ENCODE data around the gene P2RX1. TPM values are rescaled to one million over a fixed set of nuclear protein-coding genes. Genes with fewer than 3 reads are reported as not detected.

Gene P2RX1
- total and polyA plus RNA-seq, 2 of the 4 experiments (the other 2 are of a cell fraction): not detected

DNA sequence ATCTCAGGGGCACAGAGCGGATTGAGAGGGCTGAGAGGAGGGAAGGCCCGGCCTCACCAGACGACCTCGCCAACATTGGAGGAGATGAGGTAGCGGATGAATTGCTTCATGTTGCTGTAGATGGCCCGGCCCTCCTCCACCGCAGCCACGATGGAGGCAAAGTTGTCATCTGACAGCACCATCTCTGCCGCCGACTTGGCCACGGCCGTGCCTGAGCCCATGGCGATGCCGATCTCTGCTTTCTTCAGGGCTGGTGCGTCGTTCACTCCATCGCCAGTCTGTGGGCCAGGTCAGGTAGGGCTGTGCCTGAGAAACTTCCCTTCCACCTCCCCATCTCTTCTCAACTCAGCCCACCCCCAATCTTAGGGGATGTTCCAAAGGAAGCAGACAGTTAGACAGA, 21.1 kb upstream of the P2RX1 start (continued):
- no peak for TF ChIP-seq MXI1 (IDR thresholded peaks at IDR 0.05; ENCODE audit: borderline replicate concordance, low read depth, low read length)
- TF ChIP-seq CHD1 (IDR thresholded peaks at IDR 0.05; ENCODE audit: low read depth, low read length): no peak
- TF ChIP-seq MAZ (IDR thresholded peaks at IDR 0.05; ENCODE audit: borderline replicate concordance, low read depth, low read length): no peak
- no peak for TF ChIP-seq RCOR1 (IDR thresholded peaks at IDR 0.05; ENCODE audit: insufficient replicate concordance, low read length)

DNA sequence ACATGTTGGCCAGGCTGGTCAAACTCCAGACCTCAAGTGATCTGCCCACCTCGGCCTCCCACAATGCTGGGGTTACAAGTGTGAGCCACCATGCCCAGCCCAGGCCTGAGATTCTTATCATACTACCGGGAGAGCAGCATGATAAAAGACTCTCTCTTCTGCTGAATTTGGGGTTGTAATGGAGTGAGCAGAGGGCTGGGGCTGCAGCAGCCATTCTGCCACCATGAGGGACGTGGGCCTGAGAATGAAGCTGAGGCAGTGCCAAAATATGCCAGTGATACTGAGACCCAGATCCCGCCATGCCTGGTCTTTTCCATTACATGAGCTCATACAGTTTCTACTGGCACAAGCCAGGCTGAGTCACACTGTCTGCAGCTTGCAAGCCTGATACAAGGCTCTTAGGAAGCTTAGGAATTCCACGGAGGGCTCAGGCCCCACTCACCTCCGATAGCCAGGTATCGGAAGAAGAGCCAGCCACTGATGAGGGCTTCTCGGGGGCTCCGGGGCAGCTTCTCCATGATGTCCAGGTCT, 19.6 kb upstream of the P2RX1 start:
- in situ Hi-C loops (cut with MboI; ENCODE audit: low sequenced_read_pairs) (no loop called here), dilution Hi-C loops (cut with HindIII; ENCODE audit: low sequenced_read_pairs, unreplicated experiment) (no loop called here), intact Hi-C loops (cut with micrococcal nuclease) (loop anchor here (1.0 to 5.0 kb wide), 3 partner anchors 72 to 139 kb away; no protein-coding TSS in a partner anchor)
- CTCF ChIA-PET: interaction anchor here (0.6 to 2.9 kb wide), 4 partner anchors 22 to 1252 kb away, joined by 3 to 11 read pairs (median 6); no protein-coding TSS in a partner anchor
- WGBS, 2 experiments (ENCODE audit: extremely low coverage in 2 of 2, insufficient read length in 1 of 2): 86% methylated on average over 7 of the region's 9 CpGs; no CpG with 5 or more reads in 1 of the 2 experiments
- Histone ChIP-seq H2AK5ac (ENCODE audit: low read depth, low read length) (no peak overlapping the region), H3K36me3 (ENCODE audit: control insufficient read depth, insufficient read depth, low read length) (no peaks in the 10 kb centered on the region), H2BK15ac (ENCODE audit: low read depth, low read length) (no peak overlapping the region), H3K4me2 (ENCODE audit: low read depth, low read length) (no peak overlapping the region), H2BK120ac (ENCODE audit: low read depth, low read length) (no peak overlapping the region), H3K4ac (ENCODE audit: low read depth, low read length) (no peak overlapping the region), H4K8ac (ENCODE audit: low read depth in 2 of 2, low read length in 2 of 2) (no peak overlapping the region), H3K9ac (ENCODE audit: low read depth, low read length) (no peak overlapping the region), H3K27ac (ENCODE audit: insufficient read depth, low read length) (no peak overlapping the region), H4K91ac (ENCODE audit: insufficient read depth, low read depth, low read length) (no peak overlapping the region), H3K14ac (replicated peaks; ENCODE audit: low read depth, low read length) (no peak overlapping the region), H2BK5ac (ENCODE audit: low read depth, low read length, poor library complexity, severe bottlenecking) (no peak overlapping the region), H2BK20ac (ENCODE audit: low read depth, low read length) (no peak overlapping the region), H3K9me3 (ENCODE audit: control insufficient read depth, insufficient read depth, low read length) (no peaks in the 10 kb centered on the region), H4K20me1 (ENCODE audit: insufficient read depth, low read length) (no peaks in the 10 kb centered on the region), H2AFZ (replicated peaks; ENCODE audit: low read length, poor library complexity) (peak overlapping the region; percentile 56), H2AK9ac (replicated peaks; ENCODE audit: low read depth, low read length, poor library complexity) (peak overlapping the region; percentile 17), H3K56ac (ENCODE audit: extremely low read depth, insufficient read depth, low read length) (no peak overlapping the region), H4K5ac (ENCODE audit: low read depth, low read length) (no peak overlapping the region), H3K18ac (ENCODE audit: low read depth, low read length) (no peak overlapping the region), H3K4me3 (ENCODE audit: insufficient read depth, low read depth, low read length) (no peak overlapping the region), H3K9me1 (ENCODE audit: insufficient read depth, low read length) (no peaks in the 10 kb centered on the region), H3K79me1 (ENCODE audit: low read depth in 1 of 2, low read length in 2 of 2) (no peaks in the 10 kb centered on the region), H3K27me3 (ENCODE audit: control insufficient read depth, insufficient read depth, low read length) (no peaks in the 10 kb centered on the region), H3K23ac (ENCODE audit: low read depth, low read length) (peak overlapping the region; percentile 78; the same call in 1 of the 2 replicates), H3K4me1 (ENCODE audit: control insufficient read depth, insufficient read depth, low read length) (0 out of 2 replicates have a peak, but pooled peaks cover 1% of the 10 kb centered on the region)
- TF ChIP-seq, protein P1, sequence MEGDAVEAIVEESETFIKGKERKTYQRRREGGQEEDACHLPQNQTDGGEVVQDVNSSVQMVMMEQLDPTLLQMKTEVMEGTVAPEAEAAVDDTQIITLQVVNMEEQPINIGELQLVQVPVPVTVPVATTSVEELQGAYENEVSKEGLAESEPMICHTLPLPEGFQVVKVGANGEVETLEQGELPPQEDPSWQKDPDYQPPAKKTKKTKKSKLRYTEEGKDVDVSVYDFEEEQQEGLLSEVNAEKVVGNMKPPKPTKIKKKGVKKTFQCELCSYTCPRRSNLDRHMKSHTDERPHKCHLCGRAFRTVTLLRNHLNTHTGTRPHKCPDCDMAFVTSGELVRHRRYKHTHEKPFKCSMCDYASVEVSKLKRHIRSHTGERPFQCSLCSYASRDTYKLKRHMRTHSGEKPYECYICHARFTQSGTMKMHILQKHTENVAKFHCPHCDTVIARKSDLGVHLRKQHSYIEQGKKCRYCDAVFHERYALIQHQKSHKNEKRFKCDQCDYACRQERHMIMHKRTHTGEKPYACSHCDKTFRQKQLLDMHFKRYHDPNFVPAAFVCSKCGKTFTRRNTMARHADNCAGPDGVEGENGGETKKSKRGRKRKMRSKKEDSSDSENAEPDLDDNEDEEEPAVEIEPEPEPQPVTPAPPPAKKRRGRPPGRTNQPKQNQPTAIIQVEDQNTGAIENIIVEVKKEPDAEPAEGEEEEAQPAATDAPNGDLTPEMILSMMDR (conservative IDR thresholded peaks at IDR 0.05; ENCODE audit: low read depth, low read length): no peak
- TF ChIP-seq POLR2A (IDR thresholded peaks at IDR 0.05; ENCODE audit: low read depth, low read length) (no peak), MAFK (IDR thresholded peaks at IDR 0.05; ENCODE audit: low read depth, low read length) (no peak), RAD21 (IDR thresholded peaks at IDR 0.05; ENCODE audit: low read length) (no peak), NFE2L2 (IDR thresholded peaks at IDR 0.05; ENCODE audit: low read depth, low read length) (no peak), CEBPB (IDR thresholded peaks at IDR 0.05; ENCODE audit: low read depth, low read length) (no peak)
- TF ChIP-seq, protein P2, sequence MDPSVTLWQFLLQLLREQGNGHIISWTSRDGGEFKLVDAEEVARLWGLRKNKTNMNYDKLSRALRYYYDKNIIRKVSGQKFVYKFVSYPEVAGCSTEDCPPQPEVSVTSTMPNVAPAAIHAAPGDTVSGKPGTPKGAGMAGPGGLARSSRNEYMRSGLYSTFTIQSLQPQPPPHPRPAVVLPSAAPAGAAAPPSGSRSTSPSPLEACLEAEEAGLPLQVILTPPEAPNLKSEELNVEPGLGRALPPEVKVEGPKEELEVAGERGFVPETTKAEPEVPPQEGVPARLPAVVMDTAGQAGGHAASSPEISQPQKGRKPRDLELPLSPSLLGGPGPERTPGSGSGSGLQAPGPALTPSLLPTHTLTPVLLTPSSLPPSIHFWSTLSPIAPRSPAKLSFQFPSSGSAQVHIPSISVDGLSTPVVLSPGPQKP (IDR thresholded peaks at IDR 0.05; ENCODE audit: borderline replicate concordance, low read depth, low read length): no peak
- POLR2A ChIA-PET (ENCODE audit: unreplicated experiment): no interaction called here
- DNase-seq: peak; percentile 76
- BruUV-seq (replicated peaks): no TSS peak
- peak; percentile 69; the same call in 1 of the 2 replicates for ATAC-seq (ENCODE audit: low read depth)
